GM18499 (cell line): ENCODE measurements around the gene CAPN1.

Experiments
- ATAC-seq: cut with Tn5 transposase; IDR thresholded peaks from one replicate; pipeline ENCODE4 v1.9.1; 2021; ENCODE audit warnings: moderate number of reproducible peaks; ENCODE audit not compliant: insufficient read depth, unreplicated experiment

CAPN1 gene

GRCh38 chr11:65187971-65188461 is 6.3 kb downstream of the CAPN1 start:
- no peak for ATAC-seq

DNA sequence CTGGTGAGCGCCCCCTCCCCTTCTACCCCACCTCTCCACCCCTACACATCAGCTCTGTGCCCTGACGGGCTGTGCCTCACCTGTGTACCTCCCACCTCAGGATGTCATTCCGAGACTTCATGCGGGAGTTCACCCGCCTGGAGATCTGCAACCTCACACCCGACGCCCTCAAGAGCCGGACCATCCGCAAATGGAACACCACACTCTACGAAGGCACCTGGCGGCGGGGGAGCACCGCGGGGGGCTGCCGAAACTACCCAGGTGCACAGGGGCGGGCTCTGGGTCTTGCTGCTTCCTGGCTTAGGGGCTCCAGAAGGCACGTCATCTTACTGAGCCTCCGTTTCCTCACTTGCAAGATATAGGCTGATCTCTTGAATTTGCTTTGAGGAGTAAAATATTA is 6.8 kb downstream of the CAPN1 start:
- ATAC-seq = no peak

- ATAC-seq = no peak
Observed at GRCh38 chr11:65189191-65189590, 7.5 kb downstream of the CAPN1 start.

DNA sequence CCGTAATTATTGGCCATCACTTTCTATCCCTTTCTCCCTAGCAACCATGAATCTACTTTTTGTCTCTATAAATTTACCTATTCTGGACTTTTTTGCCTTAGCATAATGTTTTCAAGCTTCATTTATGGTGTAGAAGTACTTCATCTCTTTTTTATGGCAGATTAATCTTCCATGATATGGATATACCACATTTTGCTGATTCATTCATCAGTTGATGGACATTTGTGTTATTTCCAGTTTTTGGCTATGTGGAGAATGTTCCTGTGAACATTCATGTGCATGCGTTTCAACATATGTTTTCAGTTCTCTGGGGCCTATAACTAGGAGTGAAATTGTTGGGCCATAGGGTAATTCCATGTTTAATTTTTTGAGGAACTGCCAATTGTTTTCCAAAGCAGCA is 12.8 kb downstream of the CAPN1 start:
- ATAC-seq = no peak

DNA sequence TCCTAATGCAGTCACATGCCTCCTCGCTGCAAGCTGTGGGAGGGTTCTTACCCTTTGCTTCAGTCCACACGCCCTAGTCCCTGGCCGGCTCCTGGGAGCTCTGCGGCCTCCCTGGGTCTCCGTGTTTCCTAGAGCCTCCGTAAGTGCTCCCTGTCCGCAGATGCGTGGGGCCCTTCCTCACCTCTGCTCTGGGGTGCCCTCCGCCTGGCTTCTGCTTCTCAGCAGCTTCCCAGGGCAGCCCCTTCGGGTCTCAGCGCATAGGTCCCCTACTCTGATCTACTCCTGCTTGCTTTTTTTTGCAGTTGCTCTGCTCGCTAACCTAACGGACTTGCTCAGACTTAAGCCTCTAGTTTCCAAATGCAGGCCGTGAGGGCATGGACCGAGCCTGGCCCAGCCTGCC is 22.4 kb downstream of the CAPN1 start:
- no peak for ATAC-seq

DNA sequence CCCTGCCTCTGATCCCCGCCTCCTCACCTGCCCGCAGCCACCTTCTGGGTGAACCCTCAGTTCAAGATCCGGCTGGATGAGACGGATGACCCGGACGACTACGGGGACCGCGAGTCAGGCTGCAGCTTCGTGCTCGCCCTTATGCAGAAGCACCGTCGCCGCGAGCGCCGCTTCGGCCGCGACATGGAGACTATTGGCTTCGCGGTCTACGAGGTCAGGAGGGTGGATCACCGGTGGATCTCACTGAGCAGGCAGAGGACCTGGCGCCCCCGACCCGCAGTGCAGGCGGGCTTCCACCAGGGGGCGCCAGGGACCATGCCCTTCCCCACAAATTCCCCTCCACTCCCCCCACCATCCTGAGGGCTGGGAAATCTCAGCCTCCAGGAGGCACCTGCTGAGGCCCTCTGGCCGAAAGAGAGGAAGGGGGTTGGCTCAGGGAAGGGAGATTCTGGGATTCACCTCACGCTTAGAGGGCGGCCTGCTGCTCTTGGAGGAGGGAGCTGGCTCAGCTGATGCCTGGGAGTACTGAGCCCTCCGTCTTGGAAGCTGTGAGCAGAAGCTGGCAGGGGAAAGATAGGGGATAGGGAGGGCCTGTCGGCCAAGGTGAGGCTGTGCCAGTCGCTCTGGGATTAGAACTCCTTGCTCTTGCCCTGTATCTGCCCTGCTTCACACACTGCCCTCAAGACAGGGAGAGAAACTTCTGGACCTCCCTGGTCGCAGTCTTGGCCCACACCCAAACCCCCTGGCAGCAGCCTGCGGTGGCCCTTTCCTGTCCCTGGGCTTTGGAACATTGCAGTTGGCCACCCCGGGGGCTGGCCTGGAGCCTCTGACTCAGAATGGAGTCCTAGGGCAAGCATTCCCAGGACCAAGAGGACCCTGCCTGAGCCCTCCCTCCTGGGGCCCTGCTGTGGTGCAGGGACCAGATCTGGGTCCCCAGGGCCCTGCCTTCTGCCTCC is 23.2 kb downstream of the CAPN1 start:
- ATAC-seq = no peak

DNA sequence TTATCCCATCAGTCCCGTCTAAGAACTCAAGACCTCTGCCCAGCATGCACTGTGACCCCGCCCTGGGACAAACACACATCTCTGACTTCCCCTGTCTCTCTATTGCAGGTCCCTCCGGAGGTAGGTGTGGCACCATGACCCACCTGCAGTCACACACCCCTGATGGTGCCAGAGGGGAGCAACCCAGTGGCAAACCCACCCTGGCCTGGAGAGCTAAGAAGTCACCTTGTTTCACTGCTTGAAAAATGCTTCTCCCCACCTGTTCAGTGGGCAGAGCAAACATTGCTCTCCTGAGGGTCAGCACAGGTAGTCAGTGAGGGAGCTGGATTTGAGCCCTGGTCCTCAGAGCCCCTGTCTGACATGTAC is 23.9 kb downstream of the CAPN1 start:
- no peak for ATAC-seq

DNA sequence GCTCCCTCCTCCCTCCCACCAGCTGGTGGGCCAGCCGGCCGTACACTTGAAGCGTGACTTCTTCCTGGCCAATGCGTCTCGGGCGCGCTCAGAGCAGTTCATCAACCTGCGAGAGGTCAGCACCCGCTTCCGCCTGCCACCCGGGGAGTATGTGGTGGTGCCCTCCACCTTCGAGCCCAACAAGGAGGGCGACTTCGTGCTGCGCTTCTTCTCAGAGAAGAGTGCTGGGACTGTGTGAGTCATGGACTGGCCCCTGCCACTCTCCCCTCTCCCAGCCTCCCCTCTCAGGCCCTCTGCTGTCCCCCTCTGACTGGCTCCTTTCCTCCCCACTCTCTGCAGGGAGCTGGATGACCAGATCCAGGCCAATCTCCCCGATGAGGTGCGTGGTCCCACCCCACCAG is 24.7 kb downstream of the CAPN1 start:
- no peak for ATAC-seq

DNA sequence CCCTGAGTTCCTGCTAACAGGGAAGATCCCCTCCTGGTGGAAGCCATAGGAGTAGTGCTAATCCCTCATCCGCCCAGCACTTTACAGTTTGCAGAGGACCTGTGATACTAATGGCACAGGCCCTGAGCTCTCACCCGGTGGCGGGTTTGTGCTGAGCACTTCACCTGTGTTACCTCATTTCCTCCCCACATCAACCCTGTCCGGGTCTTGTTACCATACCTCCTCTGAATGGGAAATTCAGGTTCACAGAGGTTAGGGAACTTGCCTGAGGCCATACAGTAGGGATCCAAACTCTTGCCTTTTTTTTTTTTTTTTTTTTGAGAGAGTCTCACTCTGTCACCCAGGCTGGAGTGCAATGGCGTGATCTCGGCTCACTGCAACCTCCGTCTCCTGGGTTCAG is 25.2 kb downstream of the CAPN1 start:
- ATAC-seq = no peak

- no peak for ATAC-seq
Observed at GRCh38 chr11:65207918-65208784, 26.4 kb downstream of the CAPN1 start.

DNA sequence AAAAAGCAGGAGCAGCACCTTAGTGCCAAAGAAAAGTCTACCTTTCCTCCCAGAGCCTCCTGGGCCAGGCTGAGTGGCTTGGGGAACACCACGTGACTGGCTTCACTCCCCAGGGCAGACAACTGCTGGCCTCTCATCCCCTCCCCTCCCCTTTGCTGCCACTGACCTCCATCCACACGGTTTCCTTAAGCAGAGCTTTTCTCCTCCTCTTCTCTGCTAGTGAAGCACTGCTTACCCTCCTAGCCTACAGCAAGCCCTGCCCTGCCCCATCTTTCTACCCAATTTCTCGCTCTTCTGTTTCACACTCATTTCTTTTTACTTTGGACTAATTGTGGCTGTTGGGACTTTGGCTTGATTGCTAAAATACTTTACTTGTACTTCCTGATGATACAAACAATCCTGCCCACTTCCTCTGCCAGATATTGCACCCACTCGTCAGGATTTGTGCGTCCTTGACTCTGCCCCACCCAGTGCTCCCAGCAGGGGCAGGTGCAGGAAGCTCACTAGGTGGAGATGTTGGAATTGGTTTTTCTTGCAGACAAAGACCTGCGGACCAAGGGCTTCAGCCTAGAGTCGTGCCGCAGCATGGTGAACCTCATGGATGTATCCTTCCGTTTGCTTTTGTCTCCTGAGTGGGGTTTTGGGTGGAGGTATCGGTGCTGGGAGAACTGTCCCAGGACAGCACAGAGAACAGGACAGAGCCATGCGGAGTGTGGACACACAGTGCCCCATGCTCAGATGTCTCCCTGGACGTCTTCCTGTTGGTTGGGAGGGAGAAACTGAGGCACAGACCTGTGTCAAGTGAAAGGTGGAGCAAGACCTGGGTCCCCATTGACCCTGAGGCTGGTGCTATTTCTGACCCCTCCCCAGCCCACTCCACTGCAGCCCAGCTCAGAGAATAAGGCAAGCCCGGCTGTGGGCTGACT is 27.3 kb downstream of the CAPN1 start:
- ATAC-seq = no peak

GRCh38 chr11:65209711-65210360 is 28.1 kb downstream of the CAPN1 start:
- no peak for ATAC-seq

DNA sequence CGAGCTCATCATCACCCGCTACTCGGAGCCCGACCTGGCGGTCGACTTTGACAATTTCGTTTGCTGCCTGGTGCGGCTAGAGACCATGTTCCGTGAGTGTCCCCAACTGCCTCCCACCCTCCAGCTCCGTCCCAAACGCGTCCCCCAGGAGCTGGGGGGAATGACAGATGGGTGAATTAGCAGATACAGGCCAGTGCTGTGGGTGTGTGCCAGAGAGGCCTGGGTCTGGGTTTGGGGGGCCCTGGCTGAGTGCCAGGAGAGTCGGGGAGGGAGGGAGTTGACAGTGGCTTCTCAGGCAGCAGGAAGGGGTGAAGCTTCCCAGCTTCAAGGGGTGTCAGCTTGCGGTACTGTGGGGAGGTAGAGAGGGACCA is 28.6 kb downstream of the CAPN1 start:
- ATAC-seq = no peak

DNA sequence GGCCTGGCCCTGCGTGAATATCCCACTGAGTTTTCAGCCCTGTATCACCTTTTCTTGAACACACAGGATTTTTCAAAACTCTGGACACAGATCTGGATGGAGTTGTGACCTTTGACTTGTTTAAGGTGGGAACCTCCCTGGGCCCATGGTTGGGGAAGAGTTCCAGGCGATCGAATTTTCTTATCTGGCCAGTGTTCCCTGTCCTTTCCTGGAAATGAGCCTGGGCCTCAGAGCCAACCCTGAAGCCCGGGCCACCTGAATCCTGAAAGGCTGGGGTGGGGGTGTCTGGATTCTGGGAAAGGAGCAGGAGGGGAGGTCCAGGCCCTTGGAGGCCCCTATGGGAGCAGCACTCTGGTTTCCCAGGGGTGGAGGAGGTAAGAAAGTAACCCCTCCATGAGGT is 29.0 kb downstream of the CAPN1 start:
- ATAC-seq = no peak

DNA sequence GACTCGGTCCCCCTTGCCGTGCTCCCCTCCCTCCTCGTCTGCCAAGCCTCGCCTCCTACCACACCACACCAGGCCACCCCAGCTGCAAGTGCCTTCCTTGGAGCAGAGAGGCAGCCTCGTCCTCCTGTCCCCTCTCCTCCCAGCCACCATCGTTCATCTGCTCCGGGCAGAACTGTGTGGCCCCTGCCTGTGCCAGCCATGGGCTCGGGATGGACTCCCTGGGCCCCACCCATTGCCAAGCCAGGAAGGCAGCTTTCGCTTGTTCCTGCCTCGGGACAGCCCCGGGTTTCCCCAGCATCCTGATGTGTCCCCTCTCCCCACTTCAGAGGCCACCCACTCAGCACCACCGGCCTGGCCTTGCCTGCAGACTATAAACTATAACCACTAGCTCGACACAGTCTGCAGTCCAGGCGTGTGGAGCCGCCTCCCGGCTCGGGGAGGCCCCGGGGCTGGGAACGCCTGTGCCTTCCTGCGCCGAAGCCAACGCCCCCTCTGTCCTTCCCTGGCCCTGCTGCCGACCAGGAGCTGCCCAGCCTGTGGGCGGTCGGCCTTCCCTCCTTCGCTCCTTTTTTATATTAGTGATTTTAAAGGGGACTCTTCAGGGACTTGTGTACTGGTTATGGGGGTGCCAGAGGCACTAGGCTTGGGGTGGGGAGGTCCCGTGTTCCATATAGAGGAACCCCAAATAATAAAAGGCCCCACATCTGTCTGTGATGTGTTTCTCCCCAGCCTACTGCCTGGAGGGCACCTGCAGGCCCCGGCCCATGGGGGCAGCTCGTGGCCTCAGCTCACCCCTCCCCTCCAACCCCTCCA is 29.8 kb downstream of the CAPN1 start:
- ATAC-seq = no peak

DNA sequence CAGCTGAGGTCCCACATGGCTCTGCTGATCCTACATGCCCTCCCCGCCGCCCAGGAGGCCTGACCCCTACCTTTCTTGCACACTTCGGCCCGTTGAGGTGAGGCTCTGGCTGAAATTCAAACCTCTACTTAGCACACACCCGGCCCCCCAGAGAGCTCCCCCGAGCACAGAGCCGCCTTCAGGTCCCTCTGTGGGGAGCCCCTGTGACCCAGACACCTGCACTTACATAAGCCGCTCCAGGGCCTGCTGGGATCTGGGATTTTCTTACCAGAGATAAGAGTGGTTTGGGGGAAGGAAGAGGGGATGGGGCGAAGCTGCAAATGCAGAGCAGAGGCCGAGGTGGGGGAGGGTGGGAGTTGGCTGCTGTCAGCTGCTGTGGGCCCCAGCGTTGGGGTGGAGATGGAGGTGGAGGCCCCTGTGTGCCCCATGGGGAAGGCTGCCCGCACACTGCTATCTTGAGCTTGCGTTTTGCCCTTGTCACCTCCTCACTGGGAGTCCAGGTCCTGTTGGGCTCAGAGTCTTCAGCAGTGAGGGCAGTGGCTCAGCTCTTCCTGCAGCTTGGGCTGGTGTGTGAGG is 30.6 kb downstream of the CAPN1 start:
- ATAC-seq = no peak

DNA sequence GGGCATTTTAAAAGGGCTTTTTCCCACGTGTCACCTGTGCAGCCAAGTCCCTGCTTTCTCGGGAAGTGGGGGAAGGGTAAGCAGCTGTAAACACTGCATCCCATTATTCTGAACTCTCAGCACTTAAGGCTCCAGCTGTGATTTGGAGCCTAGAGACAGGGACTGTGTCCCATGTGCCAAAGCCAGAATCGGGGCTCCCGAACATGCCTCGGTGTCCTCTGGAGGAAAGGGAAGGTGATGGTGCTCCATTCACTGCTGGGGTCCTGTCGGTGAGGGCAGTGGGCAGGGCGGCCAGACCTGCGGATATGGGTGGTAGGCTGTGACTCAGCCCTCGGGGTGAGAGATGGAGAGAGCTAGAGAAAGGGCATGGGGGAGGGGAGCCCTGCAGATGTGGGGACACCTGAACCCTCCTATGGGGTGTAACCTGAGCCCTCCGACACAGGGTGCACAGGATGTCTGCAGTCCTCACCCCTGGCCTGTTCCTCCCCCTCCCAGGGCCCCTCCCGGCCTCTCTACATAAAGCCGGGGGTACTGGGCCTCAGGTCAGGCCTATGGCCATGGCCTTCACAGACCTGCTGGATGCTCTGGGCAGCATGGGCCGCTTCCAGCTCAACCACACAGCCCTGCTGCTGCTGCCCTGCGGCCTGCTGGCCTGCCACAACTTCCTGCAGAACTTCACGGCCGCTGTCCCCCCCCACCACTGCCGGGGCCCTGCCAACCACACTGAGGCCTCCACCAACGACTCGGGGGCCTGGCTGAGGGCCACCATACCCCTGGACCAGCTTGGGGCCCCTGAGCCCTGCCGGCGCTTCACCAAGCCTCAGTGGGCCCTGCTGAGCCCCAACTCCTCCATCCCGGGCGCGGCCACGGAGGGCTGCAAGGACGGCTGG is 31.8 kb downstream of the CAPN1 start:
- ATAC-seq = no peak
